Psoas muscle (tissue), 8 donors: ENCODE data around the gene ST6GALNAC3. TPM values are rescaled to one million over a fixed set of nuclear protein-coding genes. Genes with fewer than 3 reads are reported as not detected.

Experiments used
- ATAC-seq, 4 donors: fragments of 200-7000 bp; cut with Tn5 transposase; one replicate each; pipeline ENCODE4 v1.9.1; 2020; ENCODE audit warnings: moderate library complexity in 3 of 4, mild to moderate bottlenecking in 2 of 4
- DNase-seq, 2 donors: peaks; one replicate each; pipeline ENCODE4 v3.0.0-alpha.2; 2020
- H3K27ac ChIP-seq: fragments of 200-600 bp; one replicate; pipeline ENCODE4 v1.8.0; 2022
- H3K27me3 ChIP-seq, 3 donors: fragments of 200-600 bp in 1 of 3; one replicate each; pipeline versions ENCODE4 v1.6.1 to v1.8.0; 2013 to 2022; ENCODE audit warnings: low read length in 2 of 3, mild to moderate bottlenecking in 2 of 3, moderate library complexity in 1 of 3; ENCODE audit not compliant: insufficient read depth in 3 of 3
- H3K36me3 ChIP-seq, 2 donors: fragments of 200-600 bp in 1 of 2; one replicate each; pipeline versions ENCODE4 v1.6.1 to v1.8.0; 2013 to 2022; ENCODE audit warnings: low read depth in 1 of 2, mild to moderate bottlenecking in 1 of 2, moderate library complexity in 1 of 2; ENCODE audit not compliant: insufficient read depth in 1 of 2
- H3K4me1 ChIP-seq: fragments of 200-600 bp; one replicate; pipeline ENCODE4 v1.8.0; 2022
- H3K4me3 ChIP-seq: fragments of 200-600 bp; one replicate; pipeline ENCODE4 v1.8.0; 2022; ENCODE audit warnings: mild to moderate bottlenecking
- H3K9me3 ChIP-seq: fragments of 200-600 bp; one replicate; pipeline ENCODE4 v1.8.0; 2022
- CTCF ChIP-seq: fragments of 200-600 bp; IDR thresholded peaks from one replicate; pipeline ENCODE4 v1.8.0; 2022; ENCODE audit warnings: antibody characterized with exemption
- WGBS, 3 donors: extraction: QIAGEN DNeasy Blood & Tissue Kit; methylation state at CpG; one replicate each; pipeline versions ENCODE4 v1.1.6 to v1.1.7; 2013; 5-methylcytosine and 5-hydroxymethylcytosine counted together
- intact Hi-C, 2 donors: fragments of 100-400 bp; cut with DNase I; formaldehyde crosslinking; loops; one replicate each; pipeline versions ENCODE4 v1.11.0 to v1.14.2; 2022
- polyA plus RNA-seq, 3 donors: library from polyadenylated mRNA; stranded (reverse); fragments of 200-250 nt; gene quantifications; one replicate each; pipeline ENCODE4 v1.2.3, GENCODE V29; 2013
- total RNA-seq, 4 donors: library from RNA; stranded (reverse); fragmentation: NEBNext Ultra II Directional in 2 of 4; extraction: Animal tissue kit (Norgen Biotek cat#: 25700) in 2 of 4; gene quantifications; one replicate each; pipeline versions ENCODE4 v1.2.1 to v1.2.4, GENCODE V29; 2021 to 2023
- donor health status: healthy with polysubstance abuse.
- donor health status: DM: no; HTN: no; CAD: no; lungs with moderate emphysema.
- donor health status: Bipolar disorder and iron deficiency.
- donor health status: healthy.
- donor health status: DM: yes; HTN: yes; CAD: no.
- donor health status: DM: no; HTN: no; CAD: no.
- donor health status: DM: no; HTN: no; CAD: no.
- donor health status: DM: yes; HTN: yes; CAD: no.

The ST6GALNAC3 gene
- total and polyA plus RNA-seq, 7 donors, result 1.3 to 5.4 (median 2.3) TPM

DNA sequence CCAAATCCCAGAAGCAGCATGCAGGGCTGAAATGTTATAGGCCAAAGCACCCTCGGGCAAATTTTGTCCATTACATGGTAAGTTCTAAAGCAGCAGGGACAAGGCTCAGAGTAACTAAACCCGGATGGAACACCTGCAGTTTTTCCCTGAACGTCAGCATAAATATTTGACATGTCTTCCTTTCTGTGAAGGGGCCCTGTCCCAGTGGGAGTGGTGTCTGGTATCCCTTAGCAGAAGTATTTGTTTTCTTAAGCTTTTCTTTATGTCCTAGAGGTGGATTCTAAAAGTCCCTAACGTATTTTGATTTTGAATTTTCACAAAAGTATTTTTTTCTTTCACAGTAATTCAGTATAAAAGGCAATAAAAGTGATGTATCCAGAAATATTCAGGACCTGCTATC is 223.9 kb downstream of the ST6GALNAC3 start:
- WGBS, 3 donors, result 47 to 52% (median 51%) methylated on average over 4 of the region's 4 CpGs
- TF ChIP-seq CTCF, result no peak
- intact Hi-C loops, result no loop called here
- no peak overlapping the region for H3K4me3 ChIP-seq
- DNase-seq (no peak), ATAC-seq (no peak)
- no peaks in the 10 kb centered on the region for H3K4me1 ChIP-seq
- no peaks in the 10 kb centered on the region for H3K36me3 ChIP-seq
- no peak overlapping the region for H3K27ac ChIP-seq
- H3K9me3 ChIP-seq, result no peaks in the 10 kb centered on the region
- H3K27me3 ChIP-seq, result no peaks in the 10 kb centered on the region

GRCh38 chr1:76299036-76299435 is 224.5 kb downstream of the ST6GALNAC3 start:
- 90 to 96% (median 92%) methylated on average over 3 of the region's 3 CpGs for WGBS, 3 donors
- no peak for TF ChIP-seq CTCF

GRCh38 chr1:76300556-76300955 is 226.0 kb downstream of the ST6GALNAC3 start:
- 79 to 86% (median 84%) methylated on average over 3 of the region's 3 CpGs for WGBS, 3 donors
- H3K36me3 ChIP-seq, result no peaks in the 10 kb centered on the region
- no peak for ATAC-seq
- no peaks in the 10 kb centered on the region for H3K27me3 ChIP-seq
- no peak overlapping the region for H3K27ac ChIP-seq
- no peaks in the 10 kb centered on the region for H3K4me1 ChIP-seq
- H3K4me3 ChIP-seq, result no peak overlapping the region
- intact Hi-C loops, result no loop called here
- no peaks in the 10 kb centered on the region for H3K9me3 ChIP-seq
- no peak for TF ChIP-seq CTCF
- DNase-seq, result no peak

More at GRCh38 chr1:76299036-76299435, 224.5 kb downstream of the ST6GALNAC3 start:
- intact Hi-C loops, result no loop called here
- no peak overlapping the region for H3K27ac ChIP-seq
- H3K27me3 ChIP-seq, result no peaks in the 10 kb centered on the region
- H3K9me3 ChIP-seq, result no peaks in the 10 kb centered on the region
- no peak for DNase-seq
- H3K4me3 ChIP-seq, result no peak overlapping the region
- no peaks in the 10 kb centered on the region for H3K4me1 ChIP-seq
- H3K36me3 ChIP-seq, result no peaks in the 10 kb centered on the region
- ATAC-seq, result no peak

DNA sequence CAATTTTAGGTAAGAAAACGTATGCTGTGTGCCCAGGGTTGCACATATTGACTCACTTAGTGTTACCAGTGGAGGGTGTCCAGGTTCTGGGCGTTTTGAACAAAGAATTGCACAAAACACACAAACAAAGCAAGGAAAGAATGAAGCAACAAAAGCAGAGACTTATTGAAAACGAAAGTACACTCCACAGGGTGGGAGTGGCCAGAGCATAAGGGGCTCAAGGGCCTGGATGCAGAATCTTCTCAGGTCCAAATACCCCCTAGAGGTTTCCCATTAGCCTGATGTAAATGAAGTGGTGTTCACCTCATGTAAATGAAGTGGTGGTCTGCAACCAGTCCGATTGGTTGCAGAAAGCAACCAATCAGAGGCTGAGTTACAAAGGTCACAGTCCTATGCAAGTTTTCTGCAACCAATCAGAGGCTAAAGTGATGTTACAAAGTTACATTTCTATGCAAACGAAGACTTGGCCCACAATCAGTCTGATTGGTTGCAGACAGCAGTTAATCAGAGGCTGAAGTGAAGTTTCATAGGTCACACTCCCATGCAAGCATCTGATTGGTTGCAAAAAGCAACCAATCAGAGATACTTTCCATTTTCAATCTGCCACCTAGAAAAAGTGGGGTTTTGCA is 228.3 kb downstream of the ST6GALNAC3 start:
- H3K4me3 ChIP-seq, result no peak overlapping the region
- ATAC-seq (no peak), DNase-seq (no peak)
- 54 to 80% (median 75%) methylated on average over 5 of the region's 5 CpGs for WGBS, 3 donors
- no peaks in the 10 kb centered on the region for H3K36me3 ChIP-seq
- no peaks in the 10 kb centered on the region for H3K9me3 ChIP-seq
- H3K4me1 ChIP-seq, result no peaks in the 10 kb centered on the region
- intact Hi-C loops, result no loop called here
- H3K27ac ChIP-seq, result no peak overlapping the region
- H3K27me3 ChIP-seq, result no peaks in the 10 kb centered on the region
- no peak for TF ChIP-seq CTCF

DNA sequence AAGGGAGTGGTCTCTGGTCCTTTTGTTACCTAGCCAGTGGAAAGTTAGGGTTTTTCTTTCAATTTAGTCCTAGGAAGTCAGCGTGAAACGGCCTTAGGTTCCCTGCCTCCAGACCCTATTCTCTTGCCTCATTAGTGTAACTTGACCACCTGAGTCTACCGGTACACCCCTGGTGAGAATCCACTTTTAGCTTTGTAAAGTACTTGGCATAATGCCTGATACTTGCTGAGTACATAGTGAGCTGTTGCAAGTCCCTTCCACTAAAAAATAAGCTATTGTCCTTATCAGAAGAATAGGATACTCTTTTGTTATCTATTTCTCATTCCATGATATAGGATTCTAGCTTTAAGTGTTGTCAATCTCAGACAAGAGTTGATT is 228.8 kb downstream of the ST6GALNAC3 start:
- intact Hi-C loops, result no loop called here
- no peaks in the 10 kb centered on the region for H3K9me3 ChIP-seq
- 70 to 77% (median 71%) methylated on average over 3 of the region's 3 CpGs for WGBS, 3 donors
- H3K36me3 ChIP-seq, result no peaks in the 10 kb centered on the region
- H3K4me1 ChIP-seq, result no peaks in the 10 kb centered on the region
- H3K27me3 ChIP-seq, result no peaks in the 10 kb centered on the region
- H3K4me3 ChIP-seq, result no peak overlapping the region
- TF ChIP-seq CTCF, result no peak
- H3K27ac ChIP-seq, result no peak overlapping the region
- no peak for ATAC-seq
- no peak for DNase-seq
